Measurements from ENCODE around the gene LTBP3.

The LTBP3 gene

GRCh38 chr11:65536412-65537295, 21.5 kb downstream of the LTBP3 start:
- peaks cover 16 to 17% of the 10 kb centered on the region in 2 donors for H3K4me1 ChIP-seq (ENCODE audit: control insufficient read depth in 2 of 2, insufficient read depth in 2 of 2, low read length in 2 of 2)
- no peak overlapping the region for H3K4me3 ChIP-seq (ENCODE audit: low read length in 2 of 2)
- no peaks in the 10 kb centered on the region for H3K27me3 ChIP-seq (ENCODE audit: control insufficient read depth in 2 of 2, insufficient read depth in 2 of 2, low read length in 2 of 2)
- H3K36me3 ChIP-seq (ENCODE audit: control insufficient read depth in 2 of 2, insufficient read depth in 2 of 2, low read length in 2 of 2) = peaks cover 38 to 47% of the 10 kb centered on the region in 2 donors
- H3K27ac ChIP-seq (ENCODE audit: low read depth in 2 of 2, low read length in 2 of 2) = no peak overlapping the region
- no peak overlapping the region for H3K9ac ChIP-seq (ENCODE audit: low read depth in 1 of 2, low read length in 2 of 2)
- no peaks in the 10 kb centered on the region for H3K9me3 ChIP-seq (ENCODE audit: control insufficient read depth in 2 of 2, low read length in 2 of 2)

DNA sequence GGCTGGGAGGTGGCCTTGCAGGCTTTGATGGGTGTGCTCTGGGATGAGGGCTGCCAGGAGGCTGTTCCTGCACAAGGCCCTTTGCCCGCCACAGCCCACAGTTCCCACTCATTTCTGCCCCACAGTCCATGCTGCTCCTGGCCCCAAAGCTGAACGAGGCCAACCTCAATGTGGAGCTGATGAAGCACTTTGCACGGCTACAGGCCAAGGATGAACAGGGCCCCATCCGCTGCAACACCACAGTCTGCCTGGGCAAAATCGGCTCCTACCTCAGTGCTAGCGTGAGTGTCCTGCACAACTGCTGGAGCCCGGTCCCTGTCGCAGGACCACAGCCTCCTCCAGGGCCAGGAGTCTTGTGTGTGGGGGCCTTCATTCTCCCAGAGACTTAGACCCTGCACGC, 23.1 kb downstream of the LTBP3 start:
- no peaks in the 10 kb centered on the region for H3K9me3 ChIP-seq (ENCODE audit: control insufficient read depth in 2 of 2, low read length in 2 of 2)
- no peaks in the 10 kb centered on the region for H3K27me3 ChIP-seq (ENCODE audit: control insufficient read depth in 2 of 2, insufficient read depth in 2 of 2, low read length in 2 of 2)
- H3K9ac ChIP-seq (ENCODE audit: low read depth in 1 of 2, low read length in 2 of 2) = no peak overlapping the region
- peaks cover 52 to 62% of the 10 kb centered on the region in 2 donors for H3K36me3 ChIP-seq (ENCODE audit: control insufficient read depth in 2 of 2, insufficient read depth in 2 of 2, low read length in 2 of 2)
- H3K4me3 ChIP-seq (ENCODE audit: low read length in 2 of 2) = no peak overlapping the region
- H3K4me1 ChIP-seq (ENCODE audit: control insufficient read depth in 2 of 2, insufficient read depth in 2 of 2, low read length in 2 of 2) = peaks cover 5 to 6% of the 10 kb centered on the region in 2 donors
- no peak overlapping the region for H3K27ac ChIP-seq (ENCODE audit: low read depth in 2 of 2, low read length in 2 of 2)

DNA sequence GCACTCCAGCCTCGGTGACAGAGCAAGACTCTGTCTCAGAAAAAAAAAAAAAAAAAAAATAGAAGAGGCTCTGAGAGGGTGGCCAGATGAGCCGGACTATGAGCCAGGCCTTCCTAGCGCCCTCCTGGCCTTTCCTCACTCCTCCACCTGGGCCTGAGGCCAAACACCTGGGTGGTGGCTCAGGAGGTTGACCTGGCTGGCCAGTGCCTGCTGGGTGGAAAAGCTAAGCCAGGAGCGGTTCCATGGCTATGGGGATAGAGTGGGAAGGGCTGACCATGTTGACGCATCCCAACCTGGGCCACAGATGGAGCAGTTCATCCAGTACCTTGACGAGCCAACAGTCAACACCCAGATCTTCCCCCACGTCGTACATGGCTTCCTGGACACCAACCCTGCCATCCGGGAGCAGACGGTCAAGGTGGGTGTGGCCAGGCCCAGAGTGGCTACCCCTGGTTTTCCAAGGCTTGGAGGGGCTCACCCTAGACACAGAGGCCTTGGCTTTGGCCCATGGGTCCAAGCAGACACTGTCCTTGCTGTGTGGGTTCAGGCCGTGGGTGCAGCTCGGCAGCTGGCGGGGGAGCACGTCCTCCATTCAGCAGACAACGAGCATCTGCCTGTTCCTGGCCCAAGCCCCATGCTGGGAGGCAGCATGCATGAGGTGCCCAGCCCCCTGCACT, 25.6 kb downstream of the LTBP3 start:
- Histone ChIP-seq H3K27me3 (ENCODE audit: control insufficient read depth in 2 of 2, insufficient read depth in 2 of 2, low read length in 2 of 2) (no peaks in the 10 kb centered on the region), H3K4me1 (ENCODE audit: control insufficient read depth in 2 of 2, insufficient read depth in 2 of 2, low read length in 2 of 2) (no peaks in the 10 kb centered on the region), H3K9ac (ENCODE audit: low read depth in 1 of 2, low read length in 2 of 2) (no peak overlapping the region), H3K4me3 (ENCODE audit: low read length in 2 of 2) (no peak overlapping the region), H3K27ac (ENCODE audit: low read depth in 2 of 2, low read length in 2 of 2) (no peak overlapping the region), H3K9me3 (ENCODE audit: control insufficient read depth in 2 of 2, low read length in 2 of 2) (no peaks in the 10 kb centered on the region), H3K36me3 (ENCODE audit: control insufficient read depth in 2 of 2, insufficient read depth in 2 of 2, low read length in 2 of 2) (peaks cover 52 to 60% of the 10 kb centered on the region in 2 donors)

DNA sequence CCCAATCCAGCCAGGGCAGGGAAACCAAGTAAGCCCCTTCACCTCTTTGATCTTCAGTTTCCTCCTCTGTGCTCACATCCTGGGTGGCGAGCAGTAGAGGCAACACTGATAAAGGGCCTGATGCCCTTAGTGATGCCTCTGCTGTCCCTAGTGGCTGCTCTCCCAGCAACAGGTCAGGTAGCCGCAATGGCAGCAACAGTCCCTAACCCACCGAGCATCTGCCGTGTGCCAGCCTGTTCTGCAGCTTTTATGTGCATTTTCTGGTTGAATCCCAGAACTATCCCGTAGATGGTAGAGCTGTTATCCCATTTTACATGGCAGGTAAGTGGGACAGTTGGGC, 28.0 kb downstream of the LTBP3 start:
- H3K4me3 ChIP-seq (ENCODE audit: low read length in 2 of 2) = no peak overlapping the region
- no peaks in the 10 kb centered on the region for H3K9me3 ChIP-seq (ENCODE audit: control insufficient read depth in 2 of 2, low read length in 2 of 2)
- peaks cover 8 to 10% of the 10 kb centered on the region in 2 donors for H3K4me1 ChIP-seq (ENCODE audit: control insufficient read depth in 2 of 2, insufficient read depth in 2 of 2, low read length in 2 of 2)
- H3K27me3 ChIP-seq (ENCODE audit: control insufficient read depth in 2 of 2, insufficient read depth in 2 of 2, low read length in 2 of 2) = no peaks in the 10 kb centered on the region
- H3K9ac ChIP-seq (ENCODE audit: low read depth in 1 of 2, low read length in 2 of 2) = no peak overlapping the region
- no peak overlapping the region for H3K27ac ChIP-seq (ENCODE audit: low read depth in 2 of 2, low read length in 2 of 2)
- H3K36me3 ChIP-seq (ENCODE audit: control insufficient read depth in 2 of 2, insufficient read depth in 2 of 2, low read length in 2 of 2) = peaks cover 44 to 51% of the 10 kb centered on the region in 2 donors

GRCh38 chr11:65529475-65530156, 28.5 kb downstream of the LTBP3 start:
- Histone ChIP-seq H3K9ac (ENCODE audit: low read depth in 1 of 2, low read length in 2 of 2) (no peak overlapping the region), H3K4me1 (ENCODE audit: control insufficient read depth in 2 of 2, insufficient read depth in 2 of 2, low read length in 2 of 2) (peaks cover 8 to 10% of the 10 kb centered on the region in 2 donors), H3K9me3 (ENCODE audit: control insufficient read depth in 2 of 2, low read length in 2 of 2) (no peaks in the 10 kb centered on the region), H3K4me3 (ENCODE audit: low read length in 2 of 2) (no peak overlapping the region), H3K27ac (ENCODE audit: low read depth in 2 of 2, low read length in 2 of 2) (no peak overlapping the region), H3K36me3 (ENCODE audit: control insufficient read depth in 2 of 2, insufficient read depth in 2 of 2, low read length in 2 of 2) (peaks cover 43 to 47% of the 10 kb centered on the region in 2 donors), H3K27me3 (ENCODE audit: control insufficient read depth in 2 of 2, insufficient read depth in 2 of 2, low read length in 2 of 2) (no peaks in the 10 kb centered on the region)

DNA sequence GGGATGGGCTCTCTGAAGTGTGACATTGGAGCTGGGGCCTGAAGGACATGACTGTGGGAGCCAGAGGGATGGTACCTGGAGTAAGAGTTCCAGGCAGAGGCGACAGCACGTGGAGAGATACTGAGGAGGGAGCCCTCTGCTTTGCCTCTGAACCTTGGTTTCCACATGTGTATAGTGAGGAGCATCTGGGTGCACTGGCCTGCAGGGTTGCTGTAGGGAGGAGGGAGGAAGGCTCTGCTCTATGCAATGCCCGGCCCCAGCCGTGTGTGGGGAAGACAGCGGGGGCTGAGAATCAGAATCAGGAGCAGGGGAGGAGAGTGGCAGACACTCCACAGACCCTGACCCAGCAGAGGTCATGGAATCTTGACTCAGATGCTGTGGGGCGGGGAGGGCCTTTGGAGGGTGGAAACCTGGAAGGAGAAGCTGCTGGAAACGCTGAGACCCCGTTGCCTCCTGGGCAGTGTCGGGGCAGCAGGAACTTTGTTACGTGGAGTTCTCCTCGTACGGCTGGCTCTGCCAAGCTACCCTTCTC, 29.3 kb downstream of the LTBP3 start:
- peaks cover 14 to 17% of the 10 kb centered on the region in 2 donors for H3K4me1 ChIP-seq (ENCODE audit: control insufficient read depth in 2 of 2, insufficient read depth in 2 of 2, low read length in 2 of 2)
- no peak overlapping the region for H3K27ac ChIP-seq (ENCODE audit: low read depth in 2 of 2, low read length in 2 of 2)
- H3K9me3 ChIP-seq (ENCODE audit: control insufficient read depth in 2 of 2, low read length in 2 of 2) = no peaks in the 10 kb centered on the region
- H3K27me3 ChIP-seq (ENCODE audit: control insufficient read depth in 2 of 2, insufficient read depth in 2 of 2, low read length in 2 of 2) = no peaks in the 10 kb centered on the region
- no peak overlapping the region for H3K4me3 ChIP-seq (ENCODE audit: low read length in 2 of 2)
- H3K9ac ChIP-seq (ENCODE audit: low read depth in 1 of 2, low read length in 2 of 2) = no peak overlapping the region
- H3K36me3 ChIP-seq (ENCODE audit: control insufficient read depth in 2 of 2, insufficient read depth in 2 of 2, low read length in 2 of 2) = peaks cover 39 to 47% of the 10 kb centered on the region in 2 donors

GRCh38 chr11:65526744-65527143, 31.4 kb downstream of the LTBP3 start:
- peaks cover 24 to 33% of the 10 kb centered on the region in 2 donors for H3K36me3 ChIP-seq (ENCODE audit: control insufficient read depth in 2 of 2, insufficient read depth in 2 of 2, low read length in 2 of 2)

GRCh38 chr11:65525546-65526480, 32.3 kb downstream of the LTBP3 start:
- H3K4me3 ChIP-seq (ENCODE audit: low read length in 2 of 2) = peak overlapping the region; percentile 82 to 89
- H3K36me3 ChIP-seq (ENCODE audit: control insufficient read depth in 2 of 2, insufficient read depth in 2 of 2, low read length in 2 of 2) = peaks cover 15 to 24% of the 10 kb centered on the region in 2 donors
- peaks cover 23 to 24% of the 10 kb centered on the region in 2 donors for H3K4me1 ChIP-seq (ENCODE audit: control insufficient read depth in 2 of 2, insufficient read depth in 2 of 2, low read length in 2 of 2)
- no peaks in the 10 kb centered on the region for H3K9me3 ChIP-seq (ENCODE audit: control insufficient read depth in 2 of 2, low read length in 2 of 2)
- no peaks in the 10 kb centered on the region for H3K27me3 ChIP-seq (ENCODE audit: control insufficient read depth in 2 of 2, insufficient read depth in 2 of 2, low read length in 2 of 2)
- peak overlapping the region; percentile 84 to 93 for H3K9ac ChIP-seq (ENCODE audit: low read depth in 1 of 2, low read length in 2 of 2)
- peak overlapping the region; percentile 82 to 84 for H3K27ac ChIP-seq (ENCODE audit: low read depth in 2 of 2, low read length in 2 of 2)

More at GRCh38 chr11:65526744-65527143, 31.4 kb downstream of the LTBP3 start:
- Histone ChIP-seq H3K9ac (ENCODE audit: low read depth in 1 of 2, low read length in 2 of 2) (no peak overlapping the region), H3K27ac (ENCODE audit: low read depth in 2 of 2, low read length in 2 of 2) (no peak overlapping the region), H3K4me3 (ENCODE audit: low read length in 2 of 2) (no peak overlapping the region), H3K9me3 (ENCODE audit: control insufficient read depth in 2 of 2, low read length in 2 of 2) (no peaks in the 10 kb centered on the region), H3K4me1 (ENCODE audit: control insufficient read depth in 2 of 2, insufficient read depth in 2 of 2, low read length in 2 of 2) (peaks cover 23 to 24% of the 10 kb centered on the region in 2 donors), H3K27me3 (ENCODE audit: control insufficient read depth in 2 of 2, insufficient read depth in 2 of 2, low read length in 2 of 2) (no peaks in the 10 kb centered on the region)

All from mucosa of rectum (tissue), 2 donors.